Left lobe of liver (tissue), 2 donors: ENCODE results near the gene ASIC2. TPM values are rescaled to one million over a fixed set of nuclear protein-coding genes. Genes with fewer than 3 reads are reported as not detected.

Experiments
- ATAC-seq: fragments of 200-7000 bp; cut with Tn5 transposase; one replicate; pipeline ENCODE4 v1.9.1; 2020; ENCODE audit warnings: mild to moderate bottlenecking, moderate library complexity
- DNase-seq: peaks from one replicate; pipeline ENCODE4 v3.0.0-alpha.2; 2020; ENCODE audit warnings: low spot score
- total RNA-seq: library from RNA; stranded (reverse); gene quantifications from one replicate; pipeline ENCODE4 v1.2.1, GENCODE V29; 2021
- donor health status: DM: no; HTN: no; CAD: no; lungs with moderate emphysema.
- donor health status: DM: no; HTN: yes; CAD: no.

Gene ASIC2
- total RNA-seq, 1 donor from 2014 or later: not detected

DNA sequence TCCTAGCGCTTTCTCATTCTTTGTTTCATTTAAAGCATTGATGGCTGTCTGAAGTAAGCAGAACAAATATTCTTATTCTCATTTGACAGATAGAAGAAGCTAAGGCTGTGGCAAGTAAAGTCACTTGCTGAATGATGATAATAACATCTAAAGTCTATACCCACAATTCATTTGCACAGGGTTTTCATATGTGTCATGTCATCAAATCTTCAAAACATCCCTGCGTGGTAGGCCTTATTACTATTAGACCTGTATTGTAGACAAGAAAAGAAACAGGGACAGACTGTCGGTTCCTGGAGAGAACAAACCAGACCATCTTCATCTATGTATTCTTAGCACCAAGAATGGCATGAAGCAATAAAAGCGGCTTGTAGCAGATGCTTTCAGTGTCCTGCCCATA lies 85.9 kb downstream of the ASIC2 start:
- no peak for ATAC-seq
- no peak for DNase-seq

DNA sequence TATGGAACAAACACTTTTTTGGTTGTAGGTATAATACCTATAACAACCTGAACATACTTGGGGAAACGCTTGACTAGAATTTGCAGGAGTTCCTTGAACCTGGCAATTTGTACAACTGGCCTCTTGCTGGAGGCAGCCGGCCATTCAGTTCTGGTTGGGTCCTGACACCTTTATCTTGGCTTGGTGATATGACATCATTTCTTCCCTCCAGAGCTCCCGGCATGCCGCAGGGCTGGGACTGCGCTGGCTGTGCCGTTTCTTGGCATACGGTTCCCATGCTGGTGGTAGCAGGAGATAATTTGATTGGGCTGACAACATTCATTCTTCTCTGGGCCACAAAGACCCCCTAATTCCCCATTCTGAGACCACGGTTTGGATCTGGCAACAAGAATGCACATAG lies 87.5 kb downstream of the ASIC2 start:
- ATAC-seq (no peak), DNase-seq (no peak)

DNA sequence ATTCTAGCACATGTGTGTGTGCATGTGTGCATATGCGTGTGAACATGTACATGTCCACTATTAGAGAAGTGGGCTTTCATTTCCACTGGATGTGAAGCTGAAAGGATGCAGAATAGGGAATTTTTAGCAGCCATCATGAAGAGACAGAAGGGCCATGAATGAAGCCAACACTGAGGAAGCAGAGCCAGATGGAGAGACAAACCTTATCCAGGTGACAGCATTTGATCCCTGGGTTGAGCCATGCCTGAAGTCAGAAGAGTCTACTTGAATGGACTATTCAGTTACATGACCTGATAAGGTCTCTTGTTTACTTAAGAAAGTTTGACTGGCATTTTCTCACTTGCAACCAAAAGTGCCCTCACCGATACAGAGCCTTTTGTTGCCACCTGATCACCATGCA lies 88.4 kb downstream of the ASIC2 start:
- ATAC-seq: no peak
- DNase-seq: no peak

DNA sequence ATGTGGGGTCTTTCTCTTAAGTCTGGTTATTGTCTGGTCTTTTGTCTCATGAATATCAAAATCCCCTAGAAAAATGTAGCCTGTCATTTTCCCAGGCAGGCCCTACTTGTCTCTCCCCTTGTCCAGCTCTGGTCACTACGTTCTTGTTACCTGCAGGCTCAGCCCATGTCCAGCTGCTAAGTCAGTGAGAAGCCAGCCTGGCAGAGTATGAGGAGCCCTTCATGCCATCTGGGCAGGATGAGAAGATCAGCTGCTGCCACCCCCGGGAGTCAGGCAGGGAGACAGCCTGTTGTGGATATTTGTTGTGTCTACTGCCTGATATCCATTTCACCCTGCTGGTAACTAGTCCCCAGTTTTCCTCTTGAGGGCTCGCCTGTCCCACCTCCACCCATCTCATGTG lies 88.9 kb downstream of the ASIC2 start:
- DNase-seq (no peak), ATAC-seq (no peak)

DNA sequence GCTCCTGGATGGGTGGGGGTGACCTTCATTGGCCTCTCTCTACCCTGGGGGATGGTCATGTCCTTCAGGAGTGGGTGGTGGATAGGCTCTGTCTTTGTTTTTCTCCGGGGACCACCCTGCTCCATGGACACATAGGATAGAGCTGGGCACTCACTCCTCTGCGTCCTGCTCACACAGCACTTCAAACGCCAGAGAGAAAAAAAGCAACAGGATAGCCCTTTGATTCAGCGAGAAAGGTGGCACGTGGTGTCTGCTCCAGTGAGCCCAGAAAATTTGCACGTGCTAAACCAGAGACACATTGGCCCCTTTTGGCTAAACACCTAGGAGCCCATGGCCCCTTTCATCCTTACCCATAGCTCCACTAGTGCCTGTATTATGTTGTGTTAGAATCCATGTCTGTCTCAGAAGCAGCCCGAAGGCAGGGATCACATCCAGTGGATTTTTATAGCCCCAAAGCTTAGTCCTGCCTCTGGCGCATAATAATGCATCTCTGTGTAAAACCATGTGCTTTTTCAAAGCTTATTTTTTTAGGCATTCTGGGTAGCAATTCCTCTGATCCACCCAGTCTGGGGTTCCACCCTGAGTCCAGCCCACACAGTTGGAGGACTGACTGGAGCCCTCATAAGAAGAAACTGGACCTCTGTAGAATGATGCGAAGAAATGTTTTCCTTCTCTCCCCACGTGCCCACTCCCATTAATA lies 90.1 kb downstream of the ASIC2 start:
- DNase-seq: no peak
- no peak for ATAC-seq

DNA sequence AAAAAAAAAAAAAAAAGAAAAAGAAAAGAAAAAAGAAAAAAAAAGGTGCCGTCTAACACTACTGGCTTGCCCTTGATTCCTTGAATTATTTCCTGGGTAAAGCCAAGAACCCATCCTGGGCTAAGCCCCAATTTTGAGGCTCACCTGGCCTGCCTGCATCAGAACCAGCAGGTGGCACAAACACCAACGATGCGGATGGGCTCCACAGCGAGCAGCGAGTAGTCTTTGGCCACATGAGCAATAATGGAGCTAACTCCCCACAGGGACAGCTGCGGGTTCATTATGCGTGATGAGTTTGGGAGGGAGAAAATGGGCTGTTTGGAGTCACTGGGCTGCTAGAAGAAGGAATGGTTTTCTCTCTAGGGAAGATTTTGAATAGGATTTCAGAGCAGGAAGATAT lies 91.1 kb downstream of the ASIC2 start:
- no peak for ATAC-seq
- no peak for DNase-seq

DNA sequence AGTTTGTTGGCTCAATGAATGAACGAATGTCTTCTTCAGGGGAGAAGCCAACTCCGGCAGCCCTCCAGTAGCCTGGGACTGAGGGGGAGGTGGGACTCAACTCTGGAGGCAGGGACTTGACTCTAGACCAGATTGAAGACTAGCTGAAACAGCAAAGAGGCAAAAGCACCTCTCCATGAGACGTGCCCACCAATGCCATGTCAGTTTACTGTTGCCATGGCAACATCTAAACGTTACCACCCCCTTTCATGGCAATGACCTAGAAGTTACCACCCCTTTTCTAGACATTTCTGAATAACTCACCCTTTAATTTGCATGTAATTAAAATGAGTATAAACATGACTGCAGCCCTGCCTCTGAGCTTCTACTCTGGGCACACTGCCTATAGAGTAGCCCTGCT lies 91.8 kb downstream of the ASIC2 start:
- ATAC-seq (no peak), DNase-seq (no peak)

DNA sequence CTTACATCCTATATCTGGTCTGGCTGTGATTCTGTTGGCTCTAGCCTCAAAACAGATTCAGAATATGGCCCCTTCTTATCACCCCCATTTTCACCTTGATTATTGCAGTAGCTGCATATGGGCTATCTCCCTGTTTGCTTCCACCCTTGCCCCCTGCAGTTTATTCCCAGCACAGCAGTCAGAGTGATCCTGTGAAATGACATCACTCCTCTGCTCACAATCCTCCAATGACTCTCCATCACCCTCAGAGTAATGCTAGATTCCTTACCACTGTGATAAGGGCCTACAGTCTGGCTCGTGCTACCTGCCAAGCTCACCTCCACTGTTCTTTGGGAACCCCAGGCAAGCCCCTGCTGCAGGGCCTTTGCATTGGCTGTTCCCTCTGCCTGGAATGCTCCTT lies 92.5 kb downstream of the ASIC2 start:
- ATAC-seq: no peak
- no peak for DNase-seq

DNA sequence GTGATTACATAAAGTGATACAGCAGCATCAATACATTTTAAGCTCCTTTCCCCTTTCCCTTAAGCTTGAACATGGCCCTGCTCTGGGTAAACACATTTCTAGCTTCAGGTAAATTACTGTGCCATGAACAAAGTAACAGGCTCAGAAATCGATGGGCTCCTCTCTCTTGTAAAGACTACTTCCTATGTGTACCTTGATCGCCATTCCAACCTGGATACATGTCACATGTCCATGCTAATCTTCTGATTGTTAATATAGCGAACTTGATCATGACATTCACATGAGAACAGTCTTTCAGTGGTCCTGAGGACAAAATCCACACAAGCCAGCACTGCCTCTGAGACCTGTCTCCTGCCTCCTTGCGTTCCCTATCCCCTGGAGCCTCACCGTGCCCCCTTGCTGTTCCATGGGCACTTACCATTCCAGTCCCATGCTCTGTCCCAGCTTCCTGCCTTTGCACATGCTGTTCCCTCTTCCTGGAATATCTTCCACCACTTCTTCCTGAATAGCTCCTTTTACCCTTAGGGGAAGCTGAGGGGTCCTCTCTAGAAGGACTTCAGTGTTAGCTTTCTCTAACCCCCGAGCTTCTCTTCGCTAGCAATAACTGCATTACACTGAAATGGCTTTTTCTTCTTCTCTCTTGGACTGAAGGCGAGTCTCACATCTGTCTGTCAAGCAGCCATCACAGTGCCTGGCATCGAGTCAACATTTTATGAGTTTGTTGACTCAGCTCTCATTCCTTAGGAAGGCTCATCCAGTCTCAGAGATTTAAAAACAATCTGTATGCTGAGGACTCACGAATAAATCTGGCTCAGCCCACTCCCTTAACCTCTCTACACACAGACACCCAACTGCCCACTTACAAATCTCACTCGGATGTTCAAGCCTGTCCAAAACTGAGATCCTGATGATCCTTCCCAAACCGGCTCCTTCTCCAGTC lies 93.3 kb downstream of the ASIC2 start:
- ATAC-seq: no peak
- no peak for DNase-seq

DNA sequence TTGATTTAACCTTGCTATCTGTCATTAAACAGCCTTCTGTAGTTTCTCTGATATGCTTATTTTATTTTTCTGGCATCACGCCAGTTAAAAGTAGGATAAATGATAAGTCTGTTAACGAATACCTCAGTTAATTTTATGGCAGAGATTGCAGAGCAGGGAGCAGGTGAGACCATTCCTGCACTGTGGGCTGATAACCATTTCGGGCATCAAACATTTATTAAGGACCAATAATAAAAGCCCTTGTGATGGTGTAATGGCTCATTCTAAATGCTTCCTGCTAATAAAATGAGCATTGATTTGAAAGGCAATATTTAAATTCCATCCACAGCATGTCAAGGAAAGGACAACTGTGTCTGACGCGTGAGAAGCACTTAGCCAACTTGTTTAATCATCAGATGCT lies 94.1 kb downstream of the ASIC2 start:
- ATAC-seq (no peak), DNase-seq (no peak)

DNA sequence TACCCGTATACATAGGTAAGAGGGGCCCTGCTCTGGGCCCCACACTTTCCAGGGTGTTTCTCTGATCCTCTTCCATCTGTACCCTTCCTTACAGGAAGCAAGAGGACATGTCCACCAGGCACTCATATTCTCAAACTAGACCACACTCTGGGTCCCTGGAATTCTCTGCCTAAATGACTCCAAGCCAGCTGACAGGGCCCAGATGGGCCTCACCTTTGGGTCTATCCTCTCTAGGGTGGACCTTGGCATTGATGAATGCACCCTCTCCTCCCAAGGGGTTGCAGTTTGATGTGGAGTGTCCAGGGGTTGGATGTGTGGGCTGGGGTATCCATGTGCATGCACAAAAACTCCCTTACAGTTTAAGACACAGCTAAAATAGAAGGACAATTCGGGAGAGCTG lies 95.8 kb downstream of the ASIC2 start:
- ATAC-seq: no peak
- DNase-seq: no peak

DNA sequence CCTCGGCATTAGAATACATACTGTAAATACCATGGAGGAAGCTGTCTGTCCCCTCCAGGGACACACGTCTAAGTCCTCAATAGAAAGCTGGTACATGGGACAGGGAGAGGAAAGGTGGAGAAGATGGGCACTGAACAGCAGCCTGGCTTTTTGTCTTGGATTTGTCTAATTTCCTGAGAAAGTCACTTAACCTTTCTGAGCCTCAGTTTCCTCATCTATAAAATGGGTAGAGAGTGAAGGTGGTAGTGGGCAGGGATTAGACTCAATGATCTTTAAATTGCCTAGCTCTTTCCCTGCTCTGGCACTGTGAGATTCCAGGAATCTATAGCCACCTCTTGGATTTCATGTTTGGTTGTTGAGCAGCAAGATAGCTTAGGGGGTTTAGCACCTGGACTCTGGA lies 96.2 kb downstream of the ASIC2 start:
- DNase-seq (no peak), ATAC-seq (no peak)

DNA sequence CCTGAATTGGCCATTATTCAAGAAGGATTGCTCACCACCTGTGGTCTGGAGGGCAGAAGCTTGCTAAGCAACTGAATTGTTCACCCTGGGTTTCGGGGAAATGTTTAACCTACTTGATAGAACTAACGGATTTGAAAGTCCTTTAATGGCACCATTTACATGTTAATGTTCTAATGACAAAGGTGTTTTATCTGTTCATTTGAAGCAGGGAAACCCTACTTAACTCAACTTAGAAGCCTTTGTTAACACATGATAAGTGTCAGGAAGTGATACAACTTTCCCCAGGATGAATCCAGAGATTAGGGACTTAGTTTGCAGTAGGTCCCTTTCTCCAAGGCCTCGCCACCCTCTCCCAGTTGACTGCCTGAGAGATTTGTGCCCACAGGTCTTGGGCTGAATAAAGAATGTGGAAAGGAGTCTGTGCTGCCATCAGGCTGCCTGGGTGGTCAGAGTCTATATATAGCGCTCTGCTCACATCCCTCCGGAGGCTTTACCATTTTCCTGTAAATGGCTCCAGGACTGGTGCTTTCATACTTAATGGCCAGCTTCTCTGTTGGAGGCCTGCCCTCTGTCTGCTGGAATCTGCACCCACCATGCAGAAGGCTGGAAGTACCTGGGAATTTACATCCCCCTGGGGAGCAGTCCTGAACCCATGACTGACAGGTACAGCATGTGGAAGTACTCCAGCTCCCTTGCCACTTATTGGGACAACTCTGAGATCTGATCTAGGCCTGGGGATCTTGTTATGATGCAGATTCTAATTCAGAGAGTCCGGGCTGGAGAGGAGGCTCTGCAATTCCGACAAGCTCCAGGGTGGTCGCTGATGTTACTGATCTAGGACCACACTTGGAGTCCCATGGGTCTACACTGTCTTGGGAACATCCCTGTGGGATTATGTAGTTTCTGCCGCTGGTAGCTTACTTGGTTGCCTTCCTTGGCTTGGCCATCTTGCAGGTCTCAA lies 99.9 kb downstream of the ASIC2 start:
- ATAC-seq: no peak

DNA sequence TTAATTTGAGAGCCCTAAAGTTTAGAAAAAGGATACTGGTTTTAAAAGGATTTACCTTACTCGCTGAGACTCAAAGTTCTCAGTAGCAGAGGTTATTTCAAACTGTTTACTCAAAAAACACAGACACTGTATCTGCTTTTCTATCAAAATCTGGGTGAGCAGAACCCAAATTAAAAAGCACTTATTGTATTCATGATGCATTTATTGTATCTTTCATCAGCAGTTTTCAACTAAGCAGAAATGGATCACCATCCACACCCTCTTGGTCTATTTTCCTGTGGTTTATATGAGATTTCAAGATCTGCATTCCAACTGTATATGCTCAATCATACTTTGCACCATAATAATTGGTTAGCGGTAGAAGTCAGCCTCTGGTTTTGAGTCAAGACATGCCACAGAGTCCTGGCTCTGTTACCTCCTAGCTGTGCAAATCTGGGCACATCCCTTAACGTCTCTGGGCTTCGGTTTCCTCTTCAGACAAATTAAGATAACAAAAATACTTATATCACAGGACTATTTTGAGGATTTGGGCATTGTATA lies 109.5 kb downstream of the ASIC2 start:
- no peak for ATAC-seq
- DNase-seq: no peak

More for the DNA sequence above, 99.9 kb downstream of the ASIC2 start:
- DNase-seq: no peak

DNA sequence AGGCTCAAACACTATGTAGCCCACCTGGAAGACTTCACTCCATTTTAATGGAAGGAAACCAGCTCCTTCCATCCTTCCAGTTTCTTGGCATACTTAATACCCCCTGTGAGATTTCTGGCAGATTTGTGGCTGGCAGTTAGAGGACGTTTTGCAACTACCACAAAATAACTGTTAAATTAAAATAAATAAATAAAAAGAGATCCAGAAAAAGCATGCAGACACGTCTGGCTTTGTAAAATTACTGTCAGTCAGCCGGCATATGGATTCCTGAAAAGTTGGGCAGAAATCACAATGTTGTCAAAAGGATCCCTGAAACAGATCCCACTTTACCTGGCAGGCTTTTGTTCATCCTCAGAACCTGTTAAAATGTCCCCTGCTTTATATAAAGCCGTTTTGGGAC lies 113.9 kb downstream of the ASIC2 start:
- no peak for DNase-seq

DNA sequence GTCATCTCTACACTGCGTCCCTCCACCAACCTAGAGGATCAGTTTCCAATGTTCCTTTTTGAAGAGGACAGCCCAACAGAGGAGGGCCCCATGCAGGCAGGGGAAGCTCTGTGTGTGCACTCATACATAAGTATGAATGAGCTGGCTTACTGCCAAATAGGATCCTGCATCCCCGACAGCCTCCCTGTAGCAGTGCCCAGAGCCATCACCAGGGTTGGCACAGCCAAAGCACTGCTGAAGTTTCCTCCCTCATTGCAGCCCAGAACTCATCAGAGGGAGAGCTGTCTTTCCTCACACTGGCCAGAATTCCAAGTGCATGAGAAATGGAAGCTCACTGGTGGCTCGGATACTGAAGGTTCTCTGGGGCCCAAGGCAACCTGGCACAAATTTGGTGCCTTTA lies 114.4 kb downstream of the ASIC2 start:
- no peak for DNase-seq
- no peak for ATAC-seq

More for the DNA sequence above, 113.9 kb downstream of the ASIC2 start:
- ATAC-seq: no peak

DNA sequence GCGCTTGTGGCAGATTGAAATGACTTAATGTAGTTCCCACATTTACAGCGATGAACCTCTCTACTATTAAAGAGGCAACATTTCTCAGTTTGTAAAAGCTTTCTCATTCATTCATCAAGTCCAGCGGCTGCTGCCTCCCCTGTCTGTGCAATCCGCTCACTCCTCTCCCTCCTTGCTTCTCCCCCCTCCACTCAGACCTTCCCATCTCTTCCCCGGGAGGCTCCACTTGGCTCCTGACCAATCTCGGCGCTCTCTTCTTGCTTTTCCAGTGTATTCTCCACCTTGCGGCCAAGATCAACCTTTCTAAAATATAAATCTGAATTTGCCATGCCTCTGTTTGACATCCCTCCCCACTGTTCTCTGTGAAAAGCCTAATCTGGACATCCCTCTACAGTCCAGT lies 117.5 kb downstream of the ASIC2 start:
- DNase-seq (no peak), ATAC-seq (no peak)

DNA sequence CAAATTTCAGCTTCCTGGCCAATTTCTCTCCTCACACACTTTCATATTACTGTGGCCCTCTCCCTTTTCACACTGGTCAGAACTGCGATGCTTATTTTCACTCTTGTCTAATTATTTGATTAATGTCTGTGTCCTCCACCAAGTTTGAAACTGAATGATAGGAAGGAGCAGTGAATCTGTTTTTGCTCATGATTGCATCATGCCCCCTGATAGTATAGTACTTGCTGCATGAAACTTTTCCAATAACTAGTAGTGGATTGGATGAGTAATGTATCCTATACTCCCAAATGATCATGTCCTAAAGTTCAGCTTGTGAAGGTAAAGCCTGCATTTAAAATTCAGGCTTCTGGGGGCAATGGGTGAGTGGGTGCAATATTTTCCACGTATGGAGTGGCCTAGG lies 121.2 kb downstream of the ASIC2 start:
- ATAC-seq (no peak), DNase-seq (no peak)

DNA sequence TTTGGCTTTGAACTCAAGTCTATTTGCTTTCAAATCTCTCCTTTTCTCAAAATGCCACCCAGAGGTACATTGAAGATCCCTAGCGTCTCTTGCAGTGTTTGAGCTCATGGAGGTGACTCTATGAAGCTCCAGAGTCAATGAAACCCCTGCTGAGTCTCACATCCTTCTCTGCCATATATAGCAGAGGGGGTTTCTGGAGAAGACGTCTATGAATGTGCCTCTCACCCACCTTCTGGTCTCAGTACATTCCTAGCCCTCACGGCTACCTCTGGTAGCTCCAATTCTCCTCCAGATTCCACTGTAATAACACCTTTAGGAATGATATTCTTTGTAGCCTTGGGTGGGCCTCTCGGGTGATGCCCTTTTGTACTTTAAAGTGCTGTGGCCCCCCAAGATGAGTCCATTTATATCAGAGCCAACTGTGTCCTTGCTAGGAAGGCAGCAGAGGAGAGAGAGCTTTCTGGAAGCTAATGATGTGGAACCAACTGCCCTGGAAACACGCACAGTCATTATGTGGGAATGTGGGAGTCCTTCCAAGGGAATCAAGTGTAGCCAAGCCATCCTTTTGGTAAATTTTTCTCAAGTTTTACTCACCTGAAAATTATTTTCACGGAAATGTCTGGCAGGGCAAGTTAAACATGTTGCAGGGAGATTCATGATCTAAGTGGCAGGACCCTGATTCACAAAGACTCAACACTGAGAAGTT lies 123.4 kb downstream of the ASIC2 start:
- ATAC-seq (no peak), DNase-seq (no peak)

DNA sequence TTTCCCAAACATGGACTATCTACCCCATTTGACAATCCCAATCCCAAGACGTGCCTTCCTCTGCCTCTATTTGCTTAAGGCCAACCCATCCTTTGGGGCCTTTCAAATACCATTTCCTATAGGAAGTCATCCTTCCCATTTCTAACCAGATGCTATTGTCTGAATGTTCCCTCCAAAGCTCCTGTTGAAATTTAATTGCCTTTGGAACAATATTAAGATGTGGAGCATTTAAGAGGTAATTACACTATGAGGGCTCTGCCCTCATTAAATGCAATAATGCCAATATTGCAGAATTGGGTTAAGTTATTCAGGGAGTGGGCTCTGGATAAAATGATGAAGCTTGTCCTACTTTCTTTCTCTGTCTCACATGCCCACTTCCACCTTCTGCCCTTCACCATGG lies 125.4 kb downstream of the ASIC2 start:
- DNase-seq (no peak), ATAC-seq (no peak)
